ENCODE data around the gene GCSH.

DNA sequence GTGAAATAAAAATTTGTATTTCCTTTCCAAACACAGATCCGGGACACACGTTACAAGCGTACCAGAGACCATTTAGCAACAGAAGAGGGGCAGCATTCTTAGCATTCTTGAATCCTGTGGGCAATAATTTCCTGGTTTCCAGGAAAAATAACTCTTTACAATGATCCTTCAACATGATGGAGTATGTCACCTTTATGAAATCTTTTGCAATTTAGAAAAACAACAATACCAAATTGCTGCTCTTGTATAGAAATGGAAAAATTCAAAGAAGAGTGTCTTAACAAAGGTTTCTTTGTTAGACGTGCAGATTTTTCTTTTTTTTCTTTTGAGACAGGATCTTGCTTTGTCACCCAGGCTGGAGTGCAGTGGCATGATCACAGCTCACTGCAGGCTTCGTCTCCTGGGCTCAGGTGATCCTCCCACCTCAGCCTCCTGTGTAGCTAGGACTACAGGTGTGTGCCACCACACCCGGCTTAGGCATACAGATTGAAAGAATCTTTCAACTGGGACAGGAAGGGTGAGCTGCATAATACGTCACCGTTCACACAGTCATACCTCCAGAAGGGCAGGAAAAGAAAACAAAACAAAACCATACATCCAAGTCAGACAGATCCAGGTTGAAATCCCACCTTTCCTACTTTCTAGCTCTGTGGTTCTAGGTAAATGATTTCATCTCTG is 10.8 kb upstream of the GCSH start:
- TF ChIP-seq ESRRA (CRISPR knock-in tag; IDR thresholded peaks at IDR 0.05; ENCODE audit: low read depth) (no peak), ZSCAN29 (CRISPR knock-in tag; conservative IDR thresholded peaks at IDR 0.05) (no peak), ZBTB7A (CRISPR knock-in tag; IDR thresholded peaks at IDR 0.05) (no peak)
- TF ChIP-seq, protein P1, sequence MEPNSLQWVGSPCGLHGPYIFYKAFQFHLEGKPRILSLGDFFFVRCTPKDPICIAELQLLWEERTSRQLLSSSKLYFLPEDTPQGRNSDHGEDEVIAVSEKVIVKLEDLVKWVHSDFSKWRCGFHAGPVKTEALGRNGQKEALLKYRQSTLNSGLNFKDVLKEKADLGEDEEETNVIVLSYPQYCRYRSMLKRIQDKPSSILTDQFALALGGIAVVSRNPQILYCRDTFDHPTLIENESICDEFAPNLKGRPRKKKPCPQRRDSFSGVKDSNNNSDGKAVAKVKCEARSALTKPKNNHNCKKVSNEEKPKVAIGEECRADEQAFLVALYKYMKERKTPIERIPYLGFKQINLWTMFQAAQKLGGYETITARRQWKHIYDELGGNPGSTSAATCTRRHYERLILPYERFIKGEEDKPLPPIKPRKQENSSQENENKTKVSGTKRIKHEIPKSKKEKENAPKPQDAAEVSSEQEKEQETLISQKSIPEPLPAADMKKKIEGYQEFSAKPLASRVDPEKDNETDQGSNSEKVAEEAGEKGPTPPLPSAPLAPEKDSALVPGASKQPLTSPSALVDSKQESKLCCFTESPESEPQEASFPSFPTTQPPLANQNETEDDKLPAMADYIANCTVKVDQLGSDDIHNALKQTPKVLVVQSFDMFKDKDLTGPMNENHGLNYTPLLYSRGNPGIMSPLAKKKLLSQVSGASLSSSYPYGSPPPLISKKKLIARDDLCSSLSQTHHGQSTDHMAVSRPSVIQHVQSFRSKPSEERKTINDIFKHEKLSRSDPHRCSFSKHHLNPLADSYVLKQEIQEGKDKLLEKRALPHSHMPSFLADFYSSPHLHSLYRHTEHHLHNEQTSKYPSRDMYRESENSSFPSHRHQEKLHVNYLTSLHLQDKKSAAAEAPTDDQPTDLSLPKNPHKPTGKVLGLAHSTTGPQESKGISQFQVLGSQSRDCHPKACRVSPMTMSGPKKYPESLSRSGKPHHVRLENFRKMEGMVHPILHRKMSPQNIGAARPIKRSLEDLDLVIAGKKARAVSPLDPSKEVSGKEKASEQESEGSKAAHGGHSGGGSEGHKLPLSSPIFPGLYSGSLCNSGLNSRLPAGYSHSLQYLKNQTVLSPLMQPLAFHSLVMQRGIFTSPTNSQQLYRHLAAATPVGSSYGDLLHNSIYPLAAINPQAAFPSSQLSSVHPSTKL (CRISPR knock-in tag; IDR thresholded peaks at IDR 0.05) = no peak
